LNCaP clone FGC (cell line): Measurements from ENCODE around the gene CENPF.

ENCODE experiments used
- DNase-seq: peaks from one replicate; pipeline ENCODE4 v3.0.0-alpha.2; 2011; ENCODE audit warnings: low read depth
- H3K4me3 ChIP-seq: 2 replicates; pipeline ENCODE4 v1.5.1; 2011; ENCODE audit warnings: mild to moderate bottlenecking, low read depth, low read length, control low read depth
- CTCF ChIP-seq: IDR thresholded peaks from 2 replicates; pipeline ENCODE4 v1.5.1; 2012; ENCODE audit warnings: mild to moderate bottlenecking; ENCODE audit not compliant: control insufficient read depth, insufficient read depth; ENCODE audit errors: extremely low read depth

Gene CENPF

GRCh38 chr1:214694769-214695168, 91.8 kb downstream of the CENPF start:
- TF ChIP-seq CTCF = no peak
- H3K4me3 ChIP-seq = no peak overlapping the region
- no peak for DNase-seq

- H3K4me3 ChIP-seq = no peak overlapping the region
- TF ChIP-seq CTCF = no peak
- no peak for DNase-seq
These were observed 95.6 kb downstream of the CENPF start for GRCh38 chr1:214698559-214698958.

DNA sequence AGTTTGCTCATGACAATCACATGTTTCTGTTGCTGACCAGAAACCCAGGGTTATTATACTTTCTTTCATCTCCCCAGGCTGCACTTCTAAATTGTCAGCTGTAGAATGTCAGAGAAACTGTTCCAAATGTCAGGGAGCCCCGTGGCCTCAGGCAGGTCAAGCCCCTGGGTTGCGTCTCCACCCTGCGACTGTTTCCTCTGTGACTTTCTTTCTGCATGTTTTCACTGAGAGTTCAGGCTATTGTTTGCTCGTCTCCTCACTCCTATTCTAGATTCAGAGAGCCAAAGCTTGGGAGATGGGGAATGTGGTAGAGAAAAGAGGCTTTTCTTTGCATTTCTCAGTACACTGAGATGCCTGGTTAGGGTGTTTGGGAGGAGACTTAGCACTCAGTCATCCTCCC, 97.4 kb downstream of the CENPF start:
- H3K4me3 ChIP-seq = no peak overlapping the region
- no peak for TF ChIP-seq CTCF
- no peak for DNase-seq

DNA sequence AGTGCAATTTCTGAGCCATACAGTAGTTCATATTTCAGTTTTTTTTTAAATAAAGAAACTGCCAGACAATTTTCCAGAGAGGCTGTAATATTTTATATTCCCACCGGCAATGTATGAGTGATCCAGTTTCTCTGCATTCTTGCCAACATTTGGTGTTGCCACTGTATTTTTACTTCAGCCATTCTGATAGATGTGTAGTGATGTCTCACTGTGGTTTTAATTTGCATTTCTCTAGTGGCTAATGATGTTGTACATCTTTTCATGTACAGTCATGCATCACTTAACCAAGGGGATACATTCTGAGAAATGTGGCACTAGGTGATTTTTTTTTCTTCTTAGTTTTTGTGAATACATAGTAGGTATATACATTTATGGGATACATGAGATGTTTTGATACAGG, 99.6 kb downstream of the CENPF start:
- no peak overlapping the region for H3K4me3 ChIP-seq
- TF ChIP-seq CTCF = no peak
- no peak for DNase-seq

DNA sequence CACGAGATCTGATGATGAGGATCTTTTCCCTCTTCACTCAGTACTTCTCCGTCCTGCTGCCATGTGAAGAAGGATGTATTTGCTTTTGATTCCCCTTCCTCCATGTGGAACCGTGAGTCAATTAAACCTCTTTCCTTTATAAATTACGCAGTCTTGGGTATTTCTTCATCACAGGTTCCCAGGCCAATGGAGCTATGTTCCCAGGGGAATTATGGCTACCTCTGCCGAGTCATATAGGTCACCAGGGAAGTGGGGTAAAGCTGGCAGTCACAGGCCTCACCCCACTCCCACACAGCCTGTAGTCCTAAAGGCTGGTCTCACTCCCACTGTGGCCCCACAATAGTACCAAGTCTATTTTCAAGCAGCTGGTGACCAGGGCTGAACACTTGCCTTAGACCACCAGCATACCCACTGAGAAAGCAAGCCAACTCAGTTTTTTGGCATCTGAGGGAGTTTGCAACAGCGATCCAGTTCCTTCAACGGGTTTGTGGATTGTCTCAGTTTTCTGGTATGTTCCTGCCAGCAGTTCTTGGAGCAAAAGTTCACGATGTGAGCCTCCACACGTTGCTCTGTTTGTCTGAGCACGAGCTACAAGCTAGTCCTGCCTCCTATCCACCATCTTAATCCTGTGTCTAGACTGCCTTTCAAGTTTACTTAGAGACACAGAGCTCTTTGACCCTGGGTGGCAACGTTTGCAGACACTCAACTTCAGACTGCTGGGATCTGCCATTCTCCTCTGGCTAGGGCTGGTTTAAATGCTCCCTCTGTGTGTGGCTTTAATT, 104.5 kb downstream of the CENPF start:
- DNase-seq = no peak
- no peak overlapping the region for H3K4me3 ChIP-seq
- TF ChIP-seq CTCF = no peak

DNA sequence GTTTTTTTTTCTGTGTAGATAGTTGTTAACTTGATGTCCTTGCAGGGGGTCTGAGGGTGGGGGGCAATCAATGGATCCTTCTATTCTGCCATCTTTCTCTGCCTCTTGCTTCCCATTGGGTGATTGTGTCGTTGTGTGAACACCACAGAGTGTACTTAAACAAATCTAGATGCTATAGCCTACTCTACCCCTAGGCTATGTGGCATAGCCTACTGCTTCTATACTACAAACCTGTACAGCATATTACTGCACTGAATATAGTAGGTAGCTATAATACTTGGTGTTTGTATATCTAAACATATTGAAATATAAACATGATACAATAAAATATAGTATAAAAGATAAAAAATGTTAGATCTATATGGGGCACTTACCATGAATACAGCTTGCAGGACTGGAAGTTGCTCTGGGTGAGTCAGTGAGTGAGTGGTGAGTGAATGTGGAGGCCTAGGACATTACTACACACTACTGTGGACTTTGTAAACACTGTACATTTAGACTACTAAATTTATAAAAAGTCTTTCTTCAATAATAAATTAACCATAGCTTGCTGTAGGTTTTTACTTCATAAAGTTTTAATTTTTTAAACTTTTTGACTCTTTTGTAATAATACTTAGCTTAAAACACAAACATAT, 105.4 kb downstream of the CENPF start:
- DNase-seq = no peak
- no peak for TF ChIP-seq CTCF
- no peak overlapping the region for H3K4me3 ChIP-seq
